Hematopoietic multipotent progenitor cell (in vitro differentiated cells): ENCODE data around the gene KLF11. TPM values are rescaled to one million over a fixed set of nuclear protein-coding genes. Genes with fewer than 3 reads are reported as not detected.

Source experiments
- DNase-seq, 3 donors: peaks; one replicate each; pipeline ENCODE4 v3.0.0-alpha.2; 2011 to 2015; ENCODE audit warnings: low read depth in 2 of 3, low spot score in 2 of 3
- total RNA-seq: library from RNA; depleted of rRNA; stranded (reverse); fragments of >200 nt; gene quantifications from one replicate; pipeline ENCODE4 v1.2.3, GENCODE V29; 2012

Gene KLF11
- total RNA-seq: 13.5 TPM

GRCh38 chr2:10043256-10043905 is at the start of gene KLF11:
Gene KLF11 (plus strand): TSS chr2:10043550. CDS start chr2:10043717, 167 bp downstream.
- DNase-seq: peak; percentile 62 to 91 (median 90)

- DNase-seq: no peak
These were observed 48.9 kb upstream of the KLF11 start for GRCh38 chr2:9994462-9994861.

DNA sequence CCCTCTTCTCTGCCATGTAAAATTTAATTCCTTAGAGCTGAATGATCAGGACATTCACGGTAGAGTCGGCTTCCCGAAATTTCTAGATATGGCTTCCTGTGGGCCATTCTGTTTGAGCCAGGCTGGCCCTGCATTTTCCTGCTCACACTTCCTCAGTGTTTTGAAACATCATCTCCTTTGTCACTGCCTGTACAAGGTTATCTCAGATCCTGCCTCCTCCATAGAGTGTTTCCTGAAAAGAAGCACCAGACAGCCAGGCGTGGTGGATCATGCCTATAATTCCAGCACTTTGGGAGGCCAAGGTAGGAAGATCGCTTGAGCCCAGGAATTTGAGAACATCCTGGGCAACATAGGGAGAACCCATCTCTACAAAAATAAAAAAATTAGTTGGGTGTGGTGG is 48.3 kb upstream of the KLF11 start:
- DNase-seq: no peak

DNA sequence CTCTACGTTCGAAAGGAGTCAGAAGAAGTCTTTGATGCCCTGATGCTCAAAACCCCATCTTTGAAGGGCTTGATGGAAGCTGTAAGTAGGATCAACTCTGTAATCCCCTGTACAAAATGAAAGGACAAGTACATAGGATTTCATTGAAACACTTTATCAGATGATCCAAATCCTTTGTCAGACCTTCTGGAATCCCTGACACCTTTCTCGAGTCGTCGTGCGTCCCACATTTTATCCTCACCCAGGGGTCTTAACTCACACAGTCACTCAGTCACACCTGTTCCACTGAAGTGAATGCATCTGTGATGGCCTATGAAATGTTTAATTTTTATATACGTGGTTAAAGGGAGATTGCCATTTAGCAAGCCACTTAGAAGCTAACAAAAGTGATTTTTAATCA is 47.0 kb upstream of the KLF11 start:
- DNase-seq: no peak

DNA sequence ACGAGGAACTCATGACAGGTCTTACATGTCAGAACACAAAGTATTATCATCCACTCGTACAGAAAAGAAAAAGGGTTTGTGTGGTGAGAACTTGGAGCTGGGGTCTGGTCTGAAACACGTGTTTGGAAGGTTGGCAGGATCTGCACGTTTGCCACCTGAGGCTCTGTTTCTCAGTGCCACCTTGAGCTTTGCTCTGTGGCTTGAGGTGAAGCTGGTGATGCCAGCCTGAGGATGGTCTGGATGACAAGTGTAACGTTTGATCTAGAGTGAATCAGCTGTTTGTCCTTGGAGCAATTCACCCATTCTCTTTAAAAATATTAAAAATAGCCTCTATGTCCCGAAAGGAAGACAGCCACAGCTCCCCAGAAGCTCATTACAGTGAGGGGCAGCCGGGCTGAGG is 45.4 kb upstream of the KLF11 start:
- DNase-seq: no peak

DNA sequence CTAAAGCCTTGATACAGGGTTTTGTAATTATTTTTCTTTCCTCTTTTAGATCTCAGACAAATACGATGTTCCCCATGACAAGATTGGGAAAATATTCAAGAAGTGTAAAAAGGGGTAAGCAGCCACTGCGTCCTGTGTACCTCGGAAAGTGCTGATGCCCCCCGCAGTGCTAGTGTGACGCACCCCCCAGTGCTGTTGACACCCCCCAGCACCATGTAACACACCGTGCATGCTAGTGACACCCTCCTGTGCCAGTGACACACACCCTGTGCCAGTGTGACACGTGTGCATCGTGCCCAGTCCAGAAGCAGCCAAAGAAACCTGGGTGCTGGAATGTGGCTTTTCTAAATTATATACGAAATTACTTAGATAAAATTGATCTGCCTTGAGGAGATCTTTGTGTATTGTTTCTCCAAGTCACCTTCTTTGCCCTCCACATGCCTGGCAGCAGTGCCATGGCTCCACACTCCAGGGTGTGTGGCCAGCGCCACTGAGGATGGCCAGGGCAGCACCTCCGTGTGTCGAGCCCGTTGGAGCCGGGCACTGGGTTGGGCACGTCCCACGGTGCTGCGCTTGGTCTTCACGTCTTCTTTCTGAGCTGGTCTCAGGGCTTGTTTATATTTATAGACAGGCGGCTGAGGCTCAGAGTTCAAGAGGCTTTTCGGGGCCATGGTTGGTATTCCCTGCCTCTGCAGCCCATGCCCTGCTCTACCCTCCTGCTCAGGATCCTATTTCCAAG is 44.3 kb upstream of the KLF11 start:
- DNase-seq: no peak

DNA sequence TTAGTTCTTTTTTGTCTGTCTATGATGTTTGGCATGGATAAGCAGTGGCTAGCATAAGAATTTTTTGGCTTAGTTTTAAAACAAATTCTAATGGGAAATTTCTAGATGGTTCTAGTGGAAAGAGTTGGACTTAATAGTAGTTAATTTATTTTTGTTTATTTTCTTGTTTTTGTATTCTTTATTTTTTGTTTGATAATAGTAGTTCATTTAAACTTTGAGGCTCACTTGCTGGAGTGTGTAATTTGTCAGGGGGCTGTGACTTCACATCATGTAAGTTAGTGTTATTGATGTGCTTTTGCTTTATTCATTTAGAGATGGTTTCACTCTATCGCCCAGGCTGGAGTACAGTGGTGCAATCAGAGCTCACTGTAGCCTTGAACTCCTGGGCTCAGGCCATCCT is 43.7 kb upstream of the KLF11 start:
- no peak for DNase-seq

- no peak for DNase-seq
These were observed 42.8 kb upstream of the KLF11 start for GRCh38 chr2:10000541-10000940.

GRCh38 chr2:10001586-10001985 is 41.8 kb upstream of the KLF11 start:
- no peak for DNase-seq

DNA sequence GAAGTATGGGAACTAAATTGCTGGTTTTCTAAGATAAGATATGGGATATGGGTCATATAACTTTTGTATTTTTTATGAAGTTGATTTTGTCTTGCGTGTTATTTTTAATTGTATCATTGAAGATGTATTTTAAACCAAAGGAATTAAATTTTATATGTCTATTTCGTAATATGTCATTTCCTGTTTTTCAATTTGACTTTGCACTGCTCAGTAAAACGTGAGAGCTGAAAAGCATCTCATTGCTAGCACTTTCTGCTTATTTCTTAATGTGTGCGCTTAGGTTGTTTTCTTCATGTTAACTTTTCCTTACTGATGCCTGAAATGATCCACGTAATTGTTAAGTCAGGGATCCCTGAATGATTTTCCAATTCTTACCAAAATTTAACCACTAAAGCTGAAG is 41.2 kb upstream of the KLF11 start:
- no peak for DNase-seq

DNA sequence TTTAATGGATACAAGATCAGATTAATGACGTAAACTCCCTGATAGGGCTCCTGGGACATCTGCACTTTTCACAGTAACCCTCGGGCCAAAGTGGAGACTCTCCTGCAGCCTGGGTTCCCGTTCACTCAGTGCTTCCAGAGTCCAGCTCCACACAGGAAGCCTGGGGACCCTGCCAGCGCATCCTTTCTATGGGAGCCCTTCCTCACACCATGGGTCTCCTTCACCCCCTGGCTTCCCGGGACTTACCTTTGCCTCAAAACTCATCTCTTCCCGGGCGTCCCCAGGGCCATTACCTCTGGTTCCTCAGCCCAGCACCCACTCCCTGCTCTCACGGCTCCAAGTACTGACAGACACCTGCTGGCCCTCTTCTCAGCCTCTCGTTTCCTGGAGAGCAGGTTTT is 40.7 kb upstream of the KLF11 start:
- DNase-seq: no peak

DNA sequence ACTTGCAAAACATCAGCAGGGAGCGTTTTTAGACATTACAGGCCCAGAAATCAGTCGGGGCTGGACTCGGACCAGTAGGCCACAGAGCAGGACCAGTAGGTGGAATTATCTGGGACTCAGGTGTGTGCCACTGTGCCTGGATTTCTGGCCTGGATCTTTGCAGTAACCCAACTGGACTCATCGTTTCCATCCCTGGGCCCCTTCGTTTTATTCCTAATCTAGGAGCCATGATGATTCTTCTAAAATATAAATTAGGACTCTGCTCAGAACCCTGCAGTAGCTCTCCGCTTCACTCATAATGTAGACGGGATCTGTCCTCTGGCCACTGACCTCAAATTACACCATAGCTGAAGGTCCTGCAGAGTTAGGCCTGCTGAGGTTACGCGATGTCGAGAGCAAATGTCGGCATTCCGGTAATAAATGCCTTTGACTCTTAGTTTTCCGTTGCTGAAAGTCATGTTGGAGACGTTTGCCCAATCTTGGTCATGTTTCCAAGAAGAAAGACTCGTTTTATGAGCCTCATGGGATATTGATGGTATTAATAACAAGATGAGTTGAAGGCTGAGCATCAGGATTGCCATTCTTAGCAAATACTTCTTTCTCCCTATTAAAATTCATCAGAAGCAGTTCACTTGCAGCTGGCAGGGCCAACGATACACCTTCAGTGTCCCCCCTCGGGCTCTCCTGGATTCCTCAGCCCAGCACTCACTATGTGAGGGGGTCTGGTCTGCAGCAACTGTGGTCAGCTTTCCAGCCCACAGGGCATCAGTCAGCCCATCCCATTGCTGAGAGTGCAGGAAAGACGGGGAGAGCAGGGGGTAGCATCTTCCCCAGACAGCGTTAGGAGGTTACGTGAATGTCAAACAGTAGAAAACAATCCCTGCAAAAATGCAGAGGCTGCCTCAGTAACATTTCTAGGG is 39.9 kb upstream of the KLF11 start:
- no peak for DNase-seq

DNA sequence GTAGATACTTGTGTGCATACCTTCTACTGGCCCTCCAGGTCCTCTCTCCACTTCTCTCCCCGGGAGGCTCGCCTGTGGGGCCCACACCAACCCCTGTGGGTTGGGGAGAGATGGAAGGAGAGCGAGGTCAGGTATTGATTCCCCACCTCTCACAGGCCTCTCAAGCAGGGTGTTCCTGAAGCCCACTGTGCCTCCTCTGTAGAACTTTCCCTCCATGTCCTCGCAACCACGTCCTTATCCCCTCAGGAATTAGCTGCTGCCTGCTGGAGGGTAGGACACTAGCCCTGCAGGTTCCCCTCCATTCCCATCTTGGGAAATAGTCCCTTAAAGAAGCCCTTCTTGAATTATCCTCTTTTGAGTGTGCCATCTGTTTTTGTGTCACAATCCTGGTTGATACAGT is 38.9 kb upstream of the KLF11 start:
- no peak for DNase-seq

DNA sequence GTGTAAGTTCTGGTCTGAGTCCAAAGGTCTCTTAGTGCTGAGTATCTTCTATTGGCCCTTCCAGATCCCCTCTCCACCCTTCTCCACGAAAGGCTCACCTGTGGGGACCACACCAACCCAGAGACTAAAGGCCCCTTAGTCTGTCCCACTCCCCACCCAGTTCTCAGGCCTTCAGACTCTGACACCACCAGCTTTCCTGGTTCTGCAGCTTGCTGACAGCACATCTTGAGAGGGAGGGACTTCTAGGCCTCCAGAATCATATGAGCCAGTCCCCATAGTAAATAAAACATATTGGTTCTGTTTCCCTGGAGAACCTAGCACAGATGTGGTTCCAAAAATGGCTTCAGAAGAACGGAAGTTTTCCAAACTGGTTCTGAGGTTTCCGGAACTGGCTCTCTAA is 38.5 kb upstream of the KLF11 start:
- DNase-seq: no peak

DNA sequence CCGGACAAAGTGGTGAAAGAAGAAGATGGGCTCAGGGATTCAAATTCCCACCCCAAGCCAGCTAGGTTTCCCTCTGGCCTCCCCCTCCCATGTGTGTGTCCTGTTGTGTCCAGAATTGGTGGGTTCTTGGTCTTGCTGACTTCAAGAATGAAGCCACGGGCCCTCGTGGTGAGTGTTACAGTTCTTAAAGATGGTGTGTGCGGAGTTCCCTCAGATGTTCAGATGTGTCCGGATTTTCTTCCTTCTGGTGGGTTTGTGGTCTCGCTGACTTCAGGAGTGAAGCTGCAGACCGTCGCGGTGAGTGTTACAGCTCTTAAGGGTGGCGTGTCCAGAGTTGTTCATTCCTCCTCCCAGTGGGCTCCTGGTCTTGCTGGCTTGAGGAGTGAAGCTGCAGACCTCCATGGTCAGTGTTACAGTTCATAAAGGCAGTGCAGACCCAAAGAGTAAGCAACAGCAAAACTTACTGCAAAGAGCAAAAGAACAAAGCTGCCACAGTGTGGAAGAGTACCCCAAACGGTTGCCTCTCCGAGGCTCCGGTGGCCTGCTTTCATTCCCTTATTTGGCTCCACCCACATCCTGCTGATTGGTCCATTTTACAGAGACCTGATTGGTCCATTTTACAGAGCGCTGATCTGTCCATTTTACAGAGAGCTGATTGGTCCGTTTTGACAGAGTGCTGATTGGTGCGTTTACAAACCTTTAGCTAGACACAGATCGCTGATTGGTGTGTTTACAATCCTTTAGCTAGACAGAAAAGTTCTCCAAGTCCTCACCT is 37.7 kb upstream of the KLF11 start:
- DNase-seq: no peak

DNA sequence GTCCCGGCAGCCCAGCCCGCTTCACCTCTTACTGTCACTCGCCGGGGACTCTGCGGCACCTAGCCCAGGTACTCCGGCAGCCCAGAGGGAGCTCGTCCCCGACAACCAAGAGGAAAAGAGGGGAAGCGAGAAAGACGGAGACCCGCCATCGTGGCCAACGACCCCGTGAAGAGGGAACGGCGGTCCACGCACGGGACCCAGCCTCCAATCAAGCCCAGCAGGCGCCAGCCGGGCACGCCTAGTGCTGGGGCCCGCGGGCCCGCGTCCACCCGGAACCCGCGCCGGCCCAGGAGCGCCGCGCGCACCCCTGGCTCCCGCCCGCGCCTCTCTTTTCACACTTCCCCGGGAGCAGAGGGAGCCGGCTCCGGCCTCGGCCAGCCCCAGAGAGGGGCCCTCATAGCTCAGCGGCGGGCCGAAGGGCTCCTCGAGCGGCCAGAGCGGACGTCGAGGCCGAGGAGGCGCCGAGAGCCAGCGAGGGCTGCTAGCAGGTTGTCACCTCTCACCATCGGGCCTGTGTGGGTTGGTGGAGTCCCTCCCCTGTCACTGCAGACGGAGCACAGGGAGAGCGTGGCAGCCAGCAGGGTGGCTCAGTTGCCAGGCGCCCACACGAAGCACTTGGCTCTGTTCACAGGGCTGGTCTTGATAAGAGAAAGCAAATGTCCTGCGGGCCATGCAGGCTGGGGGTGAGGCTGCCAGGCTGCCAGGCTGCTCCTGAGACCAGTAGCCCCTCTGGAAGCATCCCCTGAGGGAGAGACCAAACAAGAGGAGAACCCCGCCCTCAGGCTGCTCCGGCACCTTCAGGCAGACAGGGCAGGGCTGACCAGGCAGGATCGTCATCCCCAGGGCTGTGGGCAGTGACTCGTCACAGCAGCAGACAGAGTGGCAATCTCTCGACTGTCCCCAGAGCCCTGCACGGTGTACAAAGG is 36.9 kb upstream of the KLF11 start:
- DNase-seq: peak in 2 of 3 donors; percentile 16 to 22

GRCh38 chr2:10007435-10007834 is 35.9 kb upstream of the KLF11 start:
- DNase-seq: no peak

DNA sequence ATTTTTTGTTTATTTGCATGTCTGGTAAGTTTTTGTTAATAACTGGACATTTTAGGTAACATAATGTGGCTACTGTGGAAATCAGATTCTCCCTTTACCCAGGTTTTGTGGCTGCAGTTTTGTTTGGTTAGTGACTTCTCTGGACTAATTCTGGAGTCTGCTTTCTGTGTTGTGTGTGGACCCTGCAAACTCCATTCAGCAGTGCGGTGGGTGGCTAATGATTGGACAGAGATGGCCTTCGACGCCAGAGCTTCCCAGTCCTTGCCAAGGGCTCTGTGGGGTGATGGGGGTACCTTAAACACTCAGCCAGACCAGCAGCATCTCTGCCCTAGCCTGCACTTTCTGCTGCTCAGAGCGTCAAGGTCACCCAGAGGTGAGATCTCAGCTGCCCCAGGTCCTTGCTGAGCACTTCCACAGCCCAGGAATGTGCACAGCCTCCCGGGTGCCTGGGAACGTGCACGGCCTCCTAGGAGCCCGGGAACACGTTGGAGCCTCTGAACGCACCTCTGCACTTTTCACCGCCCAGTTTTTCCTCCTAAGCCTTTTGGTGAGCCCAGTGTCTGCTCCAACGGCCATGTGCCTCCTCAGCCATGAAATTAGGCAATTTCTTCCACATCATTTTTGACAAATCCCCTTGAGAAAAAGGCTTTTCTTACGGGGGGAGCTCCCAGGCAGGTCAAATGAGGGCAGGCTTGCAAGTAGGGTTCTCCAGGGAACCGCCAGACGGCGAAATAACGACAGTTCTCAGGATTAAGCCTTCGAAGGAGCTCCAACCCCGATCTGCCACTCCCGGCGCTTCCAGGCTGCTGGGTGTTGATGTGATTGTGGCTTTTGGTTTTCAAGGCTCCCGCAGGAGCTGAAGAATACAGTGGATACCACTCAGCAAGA is 35.2 kb upstream of the KLF11 start:
- no peak for DNase-seq

DNA sequence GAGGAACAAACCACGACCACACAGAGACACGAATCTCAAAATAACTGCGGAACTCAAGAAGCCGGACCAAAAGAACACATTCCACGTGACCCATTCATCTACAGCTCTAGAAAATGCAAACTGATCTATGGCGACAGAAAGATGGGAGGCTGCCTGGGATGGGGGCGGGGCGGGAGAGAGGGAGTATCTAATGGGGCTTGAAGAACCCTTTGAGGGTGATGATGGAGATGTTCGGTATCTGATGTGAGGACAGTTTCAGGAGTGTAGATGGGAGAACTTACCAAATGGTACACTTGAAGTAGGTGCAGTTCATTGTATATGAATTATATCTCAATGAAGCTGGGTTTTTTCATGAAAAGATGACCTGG is 34.6 kb upstream of the KLF11 start:
- no peak for DNase-seq
